Naive thymus-derived CD4-positive, alpha-beta T cell (primary cell): ENCODE measurements around the gene ANKRD13D. TPM values are rescaled to one million over a fixed set of nuclear protein-coding genes. Genes with fewer than 3 reads are reported as not detected.

ENCODE experiments used
- ATAC-seq: fragments of 150-1000 bp; cut with Tn5 transposase; 2 replicates; pipeline ENCODE4 v1.10.0; 2021; ENCODE audit warnings: mild to moderate bottlenecking, moderate library complexity
- CTCF ChIA-PET: fragments of 350-600 bp; sonication (Branson Sonifier 250); formaldehyde crosslinking; loops from one replicate; lab custom pipeline; 2021; ENCODE audit warnings: antibody characterized with exemption; lab: Charles Lee
- POLR2A ChIA-PET: fragments of 350-600 bp; sonication (Branson Sonifier 250); formaldehyde crosslinking; loops from one replicate; lab custom pipeline; 2021; ENCODE audit warnings: antibody characterized with exemption, inconsistent platforms; lab: Charles Lee
- DNase-seq, 9 donors: peaks; one replicate each; pipeline versions ENCODE4 v3.0.0 to v3.0.0-alpha.2; 2020 to 2022; ENCODE audit warnings: mixed read lengths in 1 of 9
- H3K27ac ChIP-seq: one replicate; pipeline ENCODE4 v1.7.0; 2013; ENCODE audit warnings: mild to moderate bottlenecking, low read depth, low read length, moderate library complexity
- H3K27me3 ChIP-seq, 2 donors: one replicate each; pipeline ENCODE4 v1.7.0; 2013; ENCODE audit warnings: low read length in 2 of 2, mild to moderate bottlenecking in 2 of 2, moderate library complexity in 2 of 2; ENCODE audit not compliant: control insufficient read depth in 2 of 2, insufficient read depth in 2 of 2
- H3K36me3 ChIP-seq, 3 experiments: 1 replicate in 2 of 3; 2 replicates in 1 of 3; pipeline ENCODE4 v1.7.0; 2013; ENCODE audit warnings: low read length in 3 of 3, mild to moderate bottlenecking in 3 of 3, moderate library complexity in 1 of 3; ENCODE audit not compliant: insufficient read depth in 3 of 3, control insufficient read depth in 2 of 3
- H3K4me1 ChIP-seq, 2 donors: one replicate each; pipeline ENCODE4 v1.7.0; 2013; ENCODE audit warnings: low read length in 2 of 2, mild to moderate bottlenecking in 2 of 2, moderate library complexity in 1 of 2; ENCODE audit not compliant: control insufficient read depth in 2 of 2, insufficient read depth in 2 of 2
- H3K4me3 ChIP-seq: 2 replicates; pipeline ENCODE4 v1.7.0; 2013; ENCODE audit warnings: mild to moderate bottlenecking, low read length
- H3K9me3 ChIP-seq, 3 experiments: 1 replicate in 2 of 3; 2 replicates in 1 of 3; pipeline ENCODE4 v1.7.0; 2013; ENCODE audit warnings: low read length in 3 of 3; ENCODE audit not compliant: control insufficient read depth in 2 of 3
- H3K27ac Mint-ChIP-seq, 9 donors: one replicate each; pipeline ENCODE4 v1.8.0; 2020 to 2022; ENCODE audit warnings: mixed read lengths in 9 of 9, mild to moderate bottlenecking in 8 of 9, moderate library complexity in 5 of 9, inconsistent platforms in 2 of 9
- H3K27me3 Mint-ChIP-seq, 5 donors: one replicate each; pipeline ENCODE4 v1.8.0; 2021 to 2022; ENCODE audit warnings: mixed read lengths in 5 of 5, mild to moderate bottlenecking in 1 of 5
- H3K36me3 Mint-ChIP-seq, 5 donors: one replicate each; pipeline ENCODE4 v1.8.0; 2020 to 2022; ENCODE audit warnings: mixed read lengths in 5 of 5, mild to moderate bottlenecking in 3 of 5, inconsistent platforms in 1 of 5
- H3K4me1 Mint-ChIP-seq, 7 donors: one replicate each; pipeline ENCODE4 v1.8.0; 2020 to 2022; ENCODE audit warnings: mixed read lengths in 7 of 7, mild to moderate bottlenecking in 3 of 7, inconsistent platforms in 1 of 7
- H3K4me3 Mint-ChIP-seq, 10 donors: one replicate each; pipeline ENCODE4 v1.8.0; 2020 to 2022; ENCODE audit warnings: mild to moderate bottlenecking in 10 of 10, mixed read lengths in 10 of 10, moderate library complexity in 6 of 10, inconsistent platforms in 2 of 10
- H3K9me3 Mint-ChIP-seq, 11 donors: one replicate each; pipeline ENCODE4 v1.8.0; 2020 to 2022; ENCODE audit warnings: mixed read lengths in 11 of 11, mild to moderate bottlenecking in 4 of 11, inconsistent platforms in 1 of 11, moderate library complexity in 1 of 11
- intact Hi-C, 2 donors: fragments of 100-400 bp; cut with micrococcal nuclease; formaldehyde crosslinking; loops; one replicate each; pipeline ENCODE4 v1.15.1; 2023
- polyA plus RNA-seq, 2 donors: library from polyadenylated mRNA; unstranded; fragments of 300-500 nt; fragmentation: Illumina TruSeq; gene quantifications; one replicate each; pipeline ENCODE4 v1.2.3, GENCODE V29; 2021
- total RNA-seq, 6 experiments: library from RNA in 5 of 6; stranded (reverse) in 5 of 6; gene quantifications; 1 replicate in 5 of 6; 2 replicates in 1 of 6; pipeline ENCODE4 v1.2.3 and lab custom pipeline; 2021 to 2026

The ANKRD13D gene
- total and polyA plus RNA-seq, 7 experiments from 2014 or later, result 6.3 to 286 (median 187) TPM

DNA sequence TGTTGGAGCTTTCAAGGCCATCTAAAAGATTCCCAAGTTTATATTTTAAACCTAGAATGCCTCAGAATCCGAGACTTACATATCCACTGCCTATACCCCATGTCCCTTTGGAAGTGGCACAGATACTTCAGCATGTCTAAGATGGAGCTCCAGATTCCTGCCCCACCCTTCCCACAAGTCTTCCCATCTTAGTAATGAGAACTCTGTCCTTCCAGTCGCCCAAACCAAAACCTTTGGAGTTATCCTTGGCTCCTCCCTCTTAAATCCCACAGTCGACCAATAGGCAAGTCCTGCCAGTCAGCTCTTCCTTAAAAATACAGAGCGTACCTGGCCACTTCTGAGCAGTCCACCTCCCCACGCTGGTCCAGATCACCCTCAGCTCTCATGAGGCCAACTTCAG, 59.9 kb downstream of the ANKRD13D start:
- no peak overlapping the region for H3K4me3 ChIP-seq
- no peaks in the 10 kb centered on the region for H3K9me3 ChIP-seq
- Mint-ChIP-seq H3K36me3 (no peaks in the 10 kb centered on the region), H3K4me3 (peak overlapping the region in 2 of 10 donors; percentile 10 to 16), H3K9me3 (peaks cover 0 to 4% (median 0%) of the 10 kb centered on the region in 11 donors), H3K27me3 (no peaks in the 10 kb centered on the region), H3K4me1 (peaks cover 39 to 80% (median 70%) of the 10 kb centered on the region in 7 donors), H3K27ac (peak overlapping the region in 8 of 9 donors; percentile 5 to 90 (median 79))
- ATAC-seq (no peak), DNase-seq (no peak)
- intact Hi-C loops, result no loop called here
- peaks cover 24 to 52% of the 10 kb centered on the region in 2 donors for H3K4me1 ChIP-seq
- H3K27me3 ChIP-seq, result no peaks in the 10 kb centered on the region
- peak overlapping the region; percentile 37 for H3K27ac ChIP-seq
- CTCF ChIA-PET, result interaction anchor here (0.7 to 16.9 kb wide), 5 partner anchors 18 to 737 kb away, joined by 3 to 495 read pairs (median 4); partner anchors contain the start of gene CLCF1
- peaks cover 0 to 3% (median 0%) of the 10 kb centered on the region in 3 experiments for H3K36me3 ChIP-seq
- POLR2A ChIA-PET, result interaction anchor here (1.0 to 17.2 kb wide), 6 partner anchors 11 to 58 kb away, joined by 3 to 272 read pairs (median 4); partner anchors contain the start of gene CLCF1

DNA sequence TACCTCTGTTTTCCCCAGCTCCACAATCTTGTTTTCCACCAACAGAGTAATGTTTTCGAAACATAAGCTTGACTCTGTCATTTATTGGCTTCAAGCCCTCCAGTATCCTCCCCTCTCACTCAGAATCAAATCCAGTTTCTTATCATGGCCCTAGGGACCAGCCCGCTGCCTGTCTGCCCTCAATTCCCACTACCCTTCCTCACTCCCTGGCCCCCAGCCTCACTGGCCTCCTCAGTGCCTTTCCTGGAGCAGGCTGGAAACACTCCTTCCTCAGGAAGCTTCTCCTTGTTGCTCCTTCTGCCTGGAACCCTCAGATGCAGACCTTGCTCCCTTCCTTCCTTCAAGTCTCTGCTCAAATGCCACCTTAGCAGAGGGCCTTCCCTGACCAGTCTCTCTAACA, 60.4 kb downstream of the ANKRD13D start:
- no peaks in the 10 kb centered on the region for H3K27me3 ChIP-seq
- peaks cover 29 to 52% of the 10 kb centered on the region in 2 donors for H3K4me1 ChIP-seq
- ATAC-seq (no peak), DNase-seq (no peak)
- H3K9me3 ChIP-seq, result no peaks in the 10 kb centered on the region
- H3K27ac ChIP-seq, result peak overlapping the region; percentile 37
- Mint-ChIP-seq H3K9me3 (peaks cover 0 to 4% (median 0%) of the 10 kb centered on the region in 11 donors), H3K36me3 (no peaks in the 10 kb centered on the region), H3K4me3 (no peak overlapping the region), H3K27ac (peak overlapping the region in 8 of 9 donors; percentile 69 to 90 (median 79)), H3K4me1 (peaks cover 40 to 80% (median 70%) of the 10 kb centered on the region in 7 donors), H3K27me3 (no peaks in the 10 kb centered on the region)
- H3K4me3 ChIP-seq, result no peak overlapping the region
- intact Hi-C loops, result no loop called here
- ChIA-PET POLR2A (interaction anchor here (1.0 to 17.2 kb wide), 8 partner anchors 11 to 86 kb away, joined by 3 to 272 read pairs (median 4); partner anchors contain the start of genes CLCF1 and PPP1CA), CTCF (interaction anchor here (0.7 to 16.9 kb wide), 5 partner anchors 18 to 737 kb away, joined by 3 to 495 read pairs (median 4); partner anchors contain the start of gene CLCF1)
- peaks cover 0 to 3% (median 0%) of the 10 kb centered on the region in 3 experiments for H3K36me3 ChIP-seq

DNA sequence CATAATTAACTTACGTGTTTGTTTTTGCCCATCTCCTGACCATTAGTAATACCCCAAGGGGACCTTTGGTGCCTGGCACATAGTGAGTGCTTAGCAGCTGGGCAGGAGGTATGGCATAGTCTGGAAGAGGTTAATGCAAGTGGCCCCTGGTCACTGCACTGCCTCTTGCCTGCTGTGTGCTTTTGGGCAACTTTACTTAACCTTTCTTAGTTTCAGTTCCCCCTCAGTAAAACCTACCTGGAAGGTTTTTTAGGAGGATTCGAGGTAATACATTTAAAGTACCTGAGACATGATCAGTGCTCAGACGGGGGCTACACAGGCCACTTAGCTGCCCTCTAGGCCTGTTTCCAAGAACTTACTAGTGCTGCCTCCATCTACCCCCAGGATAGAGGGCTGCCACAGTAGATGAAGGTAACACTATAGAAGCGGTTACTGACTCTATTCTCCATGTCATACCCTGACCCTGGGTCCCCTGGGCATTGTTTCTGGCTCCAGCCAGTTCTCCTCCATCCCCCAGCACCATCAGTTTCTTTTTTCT, 60.9 kb downstream of the ANKRD13D start:
- DNase-seq (no peak), ATAC-seq (no peak)
- Histone ChIP-seq H3K4me1 (peaks cover 32 to 47% of the 10 kb centered on the region in 2 donors), H3K27me3 (no peaks in the 10 kb centered on the region), H3K4me3 (no peak overlapping the region), H3K27ac (peak overlapping the region; percentile 37), H3K36me3 (peaks cover 0 to 3% (median 0%) of the 10 kb centered on the region in 3 experiments), H3K9me3 (no peaks in the 10 kb centered on the region)
- peaks cover 42 to 78% (median 65%) of the 10 kb centered on the region in 7 donors for H3K4me1 Mint-ChIP-seq
- H3K36me3 Mint-ChIP-seq, result no peaks in the 10 kb centered on the region
- no peaks in the 10 kb centered on the region for H3K27me3 Mint-ChIP-seq
- ChIA-PET POLR2A (interaction anchor here (1.1 to 17.2 kb wide), 6 partner anchors 18 to 87 kb away, joined by 3 to 272 read pairs (median 14); partner anchors contain the start of genes CLCF1 and PPP1CA), CTCF (interaction anchor here (1.0 to 16.9 kb wide), 2 partner anchors 29 to 31 kb away, joined by 4 to 495 read pairs; partner anchors contain the start of gene CLCF1)
- peaks cover 0 to 4% (median 0%) of the 10 kb centered on the region in 11 donors for H3K9me3 Mint-ChIP-seq
- H3K27ac Mint-ChIP-seq, result peak overlapping the region in 8 of 9 donors; percentile 69 to 90 (median 79)
- intact Hi-C loops, result loop anchor here (5.0 to 10.0 kb wide), 2 partner anchors 63 to 455 kb away; partner anchors contain the start of gene ANKRD13D (in 1 of the 2)
- no peak overlapping the region for H3K4me3 Mint-ChIP-seq

DNA sequence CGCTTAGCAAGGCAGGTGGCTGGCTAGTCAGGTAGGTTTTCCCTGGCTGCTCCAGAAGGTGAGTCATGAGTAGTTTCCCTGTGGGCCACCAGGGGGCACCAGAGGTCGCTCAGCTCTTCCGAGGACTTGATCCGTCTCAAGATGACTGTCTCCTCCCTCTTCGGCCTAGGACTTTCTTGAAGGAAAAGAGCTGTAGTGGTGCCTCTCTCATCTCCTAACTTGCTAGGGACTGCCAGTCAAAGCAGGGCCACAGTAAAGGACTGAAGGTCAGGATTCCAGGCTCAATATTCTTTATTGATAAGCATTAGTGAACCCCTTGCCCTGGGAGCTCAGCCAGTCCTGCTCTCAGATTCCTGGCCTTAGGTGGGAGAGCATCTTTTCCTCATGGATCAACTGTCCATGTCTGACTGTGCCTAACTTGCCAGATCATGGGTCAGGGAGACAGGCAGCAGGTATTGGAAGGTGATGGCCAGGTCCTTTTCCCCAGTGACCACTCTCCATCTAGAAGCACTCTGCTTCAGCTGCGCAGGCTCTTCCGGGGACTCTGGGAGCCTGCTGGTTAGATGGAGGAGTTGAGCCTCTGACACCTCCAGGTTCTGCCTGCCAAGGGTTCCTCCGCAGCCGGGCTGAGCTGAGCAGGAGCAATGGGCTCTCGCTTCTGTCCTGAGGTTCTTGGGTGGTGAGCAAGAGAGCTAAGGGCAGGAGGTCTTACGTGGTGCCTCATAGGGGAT, 62.3 kb downstream of the ANKRD13D start:
- Mint-ChIP-seq H3K27ac (peak overlapping the region; percentile 66 to 99 (median 92)), H3K9me3 (peaks cover 0 to 4% (median 0%) of the 10 kb centered on the region in 11 donors), H3K27me3 (no peaks in the 10 kb centered on the region), H3K4me1 (peaks cover 32 to 68% (median 54%) of the 10 kb centered on the region in 7 donors), H3K4me3 (peak overlapping the region; percentile 61 to 97 (median 80)), H3K36me3 (no peaks in the 10 kb centered on the region)
- Histone ChIP-seq H3K9me3 (no peaks in the 10 kb centered on the region), H3K27me3 (no peaks in the 10 kb centered on the region), H3K27ac (peak overlapping the region; percentile 97), H3K4me1 (peaks cover 32 to 36% of the 10 kb centered on the region in 2 donors), H3K4me3 (peak overlapping the region; percentile 12), H3K36me3 (peaks cover 0 to 3% (median 0%) of the 10 kb centered on the region in 3 experiments)
- intact Hi-C loops, result loop anchor here (1.0 to 10.0 kb wide), 6 partner anchors 31 to 453 kb away; partner anchors contain the start of genes ANKRD13D (in 1 of the 2), KDM2A (in 1 of the 2) and PC (in 1 of the 2)
- ChIA-PET CTCF (interaction anchor here (0.6 to 16.9 kb wide), 21 partner anchors 9 to 297 kb away, joined by 3 to 495 read pairs (median 4); partner anchors contain the start of genes AIP, CLCF1, PPP1CA and RAD9A), POLR2A (interaction anchor here (0.5 to 17.2 kb wide), 15 partner anchors 11 to 1298 kb away, joined by 3 to 272 read pairs (median 9); partner anchors contain the start of genes CLCF1, PITPNM1, PPP1CA and RAD9A)
- DNase-seq, result peak; percentile 51 to 70 (median 62)
- ATAC-seq, result peak; percentile 18

Other genes with a start within 250 kb of the ANKRD13D start
- under 1 TPM in 2 of 5 experiments, not detected in 3; 0.34 to 0.62 TPM for gene RHOD, start 232.5 kb upstream of the ANKRD13D start, total RNA-seq
- gene RHOD, start 232.5 kb upstream of the ANKRD13D start, polyA plus RNA-seq, result 1 to 10 TPM in 1 of 2 donors, not detected in 1; 1.3 TPM
- 100 to 1,000 TPM; 146 to 298 (median 233) TPM for gene KDM2A, start 170.0 kb upstream of the ANKRD13D start, total RNA-seq
- 10 to 100 TPM in 1 of 2 donors, 1 to 10 TPM in 1; 8.7 to 18.6 TPM for gene KDM2A, start 170.0 kb upstream of the ANKRD13D start, polyA plus RNA-seq
- 100 to 1,000 TPM; 305 to 399 (median 322) TPM for gene GRK2, start 22.8 kb upstream of the ANKRD13D start, total RNA-seq
- 10 to 100 TPM; 18.5 to 38.0 TPM for gene GRK2, start 22.8 kb upstream of the ANKRD13D start, polyA plus RNA-seq
- 10 to 100 TPM in 4 of 5 experiments, 1 to 10 TPM in 1; 8.8 to 23.8 (median 15.0) TPM for gene SSH3, start 14.2 kb downstream of the ANKRD13D start, total RNA-seq
- 1 to 10 TPM; 1.1 to 4.9 TPM for gene SSH3, start 14.2 kb downstream of the ANKRD13D start, polyA plus RNA-seq
- gene POLD4, start 64.2 kb downstream of the ANKRD13D start, total RNA-seq, result 100 to 1,000 TPM in 1 of 5 experiments, 10 to 100 TPM in 4; 59.9 to 104 (median 76.1) TPM
- gene POLD4, start 64.2 kb downstream of the ANKRD13D start, polyA plus RNA-seq, result 100 to 1,000 TPM in 1 of 2 donors, 10 to 100 TPM in 1; 98.9 to 116 TPM
- 1 to 10 TPM in 2 of 5 experiments, under 1 TPM in 3; 0.32 to 7.8 (median 0.70) TPM for gene CLCF1, start 84.3 kb downstream of the ANKRD13D start, total RNA-seq
- not detected for gene CLCF1, start 84.3 kb downstream of the ANKRD13D start, polyA plus RNA-seq
- gene RAD9A, start 102.7 kb downstream of the ANKRD13D start, total RNA-seq, result 10 to 100 TPM; 25.6 to 48.0 (median 45.0) TPM
- 1 to 10 TPM; 6.3 to 7.2 TPM for gene RAD9A, start 102.7 kb downstream of the ANKRD13D start, polyA plus RNA-seq
- 100 to 1,000 TPM in 4 of 5 experiments, 10 to 100 TPM in 1; 83.0 to 339 (median 122) TPM for gene PPP1CA, start 112.6 kb downstream of the ANKRD13D start, total RNA-seq
- 100 to 1,000 TPM; 350 to 363 TPM for gene PPP1CA, start 112.6 kb downstream of the ANKRD13D start, polyA plus RNA-seq
- gene TBC1D10C, start 114.8 kb downstream of the ANKRD13D start, total RNA-seq, result 100 to 1,000 TPM; 243 to 425 (median 346) TPM
- 100 to 1,000 TPM; 225 to 366 TPM for gene TBC1D10C, start 114.8 kb downstream of the ANKRD13D start, polyA plus RNA-seq
- gene CARNS1, start 126.4 kb downstream of the ANKRD13D start, total RNA-seq, result 10 to 100 TPM in 2 of 5 experiments, 1 to 10 TPM in 2, under 1 TPM in 1; 0.53 to 14.2 (median 5.1) TPM
- 1 to 10 TPM in 1 of 2 donors, under 1 TPM in 1; 0.97 to 1.4 TPM for gene CARNS1, start 126.4 kb downstream of the ANKRD13D start, polyA plus RNA-seq
- 10 to 100 TPM; 61.9 to 83.9 (median 77.7) TPM for gene RPS6KB2, start 139.2 kb downstream of the ANKRD13D start, total RNA-seq
- gene RPS6KB2, start 139.2 kb downstream of the ANKRD13D start, polyA plus RNA-seq, result 10 to 100 TPM; 45.2 to 46.6 TPM
- 100 to 1,000 TPM; 134 to 357 (median 194) TPM for gene PTPRCAP, start 148.4 kb downstream of the ANKRD13D start, total RNA-seq
- gene PTPRCAP, start 148.4 kb downstream of the ANKRD13D start, polyA plus RNA-seq, result 100 to 1,000 TPM; 498 to 670 TPM
- gene CORO1B, start 154.2 kb downstream of the ANKRD13D start, total RNA-seq, result 100 to 1,000 TPM in 1 of 5 experiments, 10 to 100 TPM in 4; 15.6 to 311 (median 28.5) TPM
- 10 to 100 TPM; 21.3 to 40.8 TPM for gene CORO1B, start 154.2 kb downstream of the ANKRD13D start, polyA plus RNA-seq
- gene GPR152, start 163.4 kb downstream of the ANKRD13D start, total RNA-seq, result not detected
- 1 to 10 TPM; 1.4 to 1.5 TPM for gene GPR152, start 163.4 kb downstream of the ANKRD13D start, polyA plus RNA-seq
- gene CABP4, start 166.1 kb downstream of the ANKRD13D start, total RNA-seq, result 10 to 100 TPM in 2 of 5 experiments, 1 to 10 TPM in 3; 2.5 to 17.1 (median 3.4) TPM
- 1 to 10 TPM; 1.2 to 2.3 TPM for gene CABP4, start 166.1 kb downstream of the ANKRD13D start, polyA plus RNA-seq
- gene TMEM134, start 179.9 kb downstream of the ANKRD13D start, total RNA-seq, result 10 to 100 TPM; 52.4 to 94.6 (median 70.6) TPM
- 100 to 1,000 TPM; 131 to 143 TPM for gene TMEM134, start 179.9 kb downstream of the ANKRD13D start, polyA plus RNA-seq
- 100 to 1,000 TPM; 107 to 156 (median 137) TPM for gene AIP, start 193.7 kb downstream of the ANKRD13D start, total RNA-seq
- gene AIP, start 193.7 kb downstream of the ANKRD13D start, polyA plus RNA-seq, result 100 to 1,000 TPM; 137 to 205 TPM
- gene PITPNM1, start 216.1 kb downstream of the ANKRD13D start, total RNA-seq, result 100 to 1,000 TPM in 3 of 5 experiments, 10 to 100 TPM in 2; 78.9 to 133 (median 112) TPM
- 10 to 100 TPM in 1 of 2 donors, 1 to 10 TPM in 1; 9.5 to 30.8 TPM for gene PITPNM1, start 216.1 kb downstream of the ANKRD13D start, polyA plus RNA-seq
- gene CDK2AP2, start 218.9 kb downstream of the ANKRD13D start, total RNA-seq, result 100 to 1,000 TPM in 1 of 5 experiments, 10 to 100 TPM in 4; 31.0 to 168 (median 61.9) TPM
- gene CDK2AP2, start 218.9 kb downstream of the ANKRD13D start, polyA plus RNA-seq, result 10 to 100 TPM; 64.5 to 94.3 TPM
- not detected for gene CABP2, start 234.1 kb downstream of the ANKRD13D start, total RNA-seq
- not detected for gene CABP2, start 234.1 kb downstream of the ANKRD13D start, polyA plus RNA-seq